SK-N-MC (cell line): ENCODE data around the gene CALN1.

ENCODE experiments used
- DNase-seq: peaks from one replicate; pipeline ENCODE4 v3.0.0-alpha.2; 2011; ENCODE audit warnings: low read depth, low spot score
- H3K27ac ChIP-seq: fragments of 200-600 bp; sonication (generic); 2 replicates; pipeline ENCODE4 v1.5.1; 2016; ENCODE audit warnings: mixed run types
- H3K36me3 ChIP-seq: fragments of 200-600 bp; sonication (generic); 2 replicates; pipeline ENCODE4 v1.6.1; 2017; ENCODE audit warnings: antibody characterized with exemption, low read length, mixed read lengths; ENCODE audit not compliant: insufficient read depth
- H3K4me3 ChIP-seq: fragments of 200-600 bp; sonication (generic); 2 replicates; pipeline ENCODE4 v1.5.1; 2016
- H3K9ac ChIP-seq: fragments of 200-600 bp; sonication (generic); 2 replicates; pipeline ENCODE4 v1.8.0; 2017; ENCODE audit warnings: mixed run types, mixed read lengths; ENCODE audit not compliant: insufficient read length
- H3K9me3 ChIP-seq: fragments of 200-600 bp; sonication (generic); 2 replicates; pipeline ENCODE4 v1.6.1; 2017; ENCODE audit warnings: low read depth, mild to moderate bottlenecking, antibody characterized with exemption, low read length, moderate library complexity, mixed read lengths
- EZH2 ChIP-seq: fragments of 200-600 bp; sonication (generic); IDR thresholded peaks from one replicate; pipeline ENCODE4 v1.6.1; 2017; ENCODE audit warnings: antibody characterized with exemption
- FOXP2 ChIP-seq: optimal IDR thresholded peaks from 2 replicates; pipeline ENCODE3; 2011; ENCODE audit warnings: mild to moderate bottlenecking, moderate library complexity; ENCODE audit not compliant: insufficient read depth; ENCODE audit errors: extremely low read length, control extremely low read depth
- POLR2AphosphoS5 ChIP-seq: IDR thresholded peaks from 2 replicates; pipeline ENCODE4 v1.6.1; 2012; ENCODE audit warnings: mild to moderate bottlenecking, low read depth, low read length, borderline replicate concordance

Gene CALN1

DNA sequence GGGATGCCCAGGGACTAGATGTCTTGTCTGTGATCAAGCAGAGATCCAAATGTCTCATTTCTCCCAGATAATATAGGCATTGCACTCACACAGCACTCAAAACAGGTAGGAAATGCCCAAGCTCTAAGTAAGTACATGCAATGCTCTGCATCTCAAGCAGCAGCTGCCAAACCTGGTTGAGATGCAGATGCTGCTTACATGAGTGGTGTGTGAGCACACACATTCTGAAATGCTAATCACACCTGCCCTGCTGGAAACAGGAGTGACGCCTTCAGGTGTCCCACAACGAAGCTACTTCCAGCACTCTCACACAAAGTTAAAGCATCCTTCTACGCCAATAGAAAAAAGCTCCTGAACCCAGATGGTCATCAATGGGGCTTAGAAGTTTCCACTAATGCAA is 132.9 kb downstream of the CALN1 start:
- no peaks in the 10 kb centered on the region for H3K9me3 ChIP-seq
- H3K4me3 ChIP-seq = no peak overlapping the region
- TF ChIP-seq POLR2AphosphoS5 (no peak), EZH2 (no peak), FOXP2 (no peak)
- DNase-seq = no peak
- no peaks in the 10 kb centered on the region for H3K36me3 ChIP-seq
- no peak overlapping the region for H3K27ac ChIP-seq
- no peak overlapping the region for H3K9ac ChIP-seq

- Histone ChIP-seq H3K27ac (no peak overlapping the region), H3K9me3 (no peaks in the 10 kb centered on the region), H3K9ac (no peak overlapping the region), H3K4me3 (no peak overlapping the region), H3K36me3 (no peaks in the 10 kb centered on the region)
- no peak for DNase-seq
- TF ChIP-seq EZH2 = no peak
- TF ChIP-seq POLR2AphosphoS5 = no peak
- TF ChIP-seq FOXP2 = no peak
These were observed 133.6 kb downstream of the CALN1 start for GRCh38 chr7:72278550-72278949.

DNA sequence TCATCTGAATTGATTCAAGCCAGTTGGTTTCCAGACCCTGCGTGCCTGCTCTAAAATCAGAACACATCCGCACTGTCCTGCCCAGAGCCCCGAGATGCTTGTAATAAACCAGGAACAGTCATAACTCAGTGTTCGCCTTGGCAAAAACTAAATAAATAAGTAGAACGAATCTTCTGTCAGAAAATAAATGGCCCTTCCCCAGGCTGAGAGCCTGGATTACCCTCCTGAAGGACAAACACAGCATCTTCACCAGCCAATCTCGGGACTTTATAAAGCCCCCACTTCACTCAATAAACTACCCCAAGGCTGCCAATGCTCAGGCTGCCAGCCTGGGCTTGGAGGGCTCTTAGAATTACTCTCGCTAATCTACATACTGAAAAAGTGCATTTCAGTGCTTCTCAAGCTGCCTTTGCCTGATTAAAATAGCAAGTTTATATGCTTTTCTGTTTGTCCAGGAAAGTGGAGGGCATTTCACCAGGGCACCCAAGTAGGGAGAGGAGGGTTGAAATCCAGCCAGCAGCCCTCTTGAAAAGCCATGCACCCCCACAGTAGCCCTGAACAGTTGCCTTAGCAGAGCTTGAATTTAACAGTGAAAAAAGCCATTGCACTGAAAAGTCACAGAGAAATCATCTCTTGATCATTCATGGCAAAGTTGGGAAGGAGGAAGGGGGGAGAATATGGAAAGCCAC is 136.6 kb downstream of the CALN1 start:
- no peak for DNase-seq
- no peak overlapping the region for H3K9ac ChIP-seq
- no peaks in the 10 kb centered on the region for H3K9me3 ChIP-seq
- no peak overlapping the region for H3K27ac ChIP-seq
- H3K4me3 ChIP-seq = no peak overlapping the region
- TF ChIP-seq POLR2AphosphoS5 (no peak), FOXP2 (no peak), EZH2 (no peak)
- no peaks in the 10 kb centered on the region for H3K36me3 ChIP-seq

GRCh38 chr7:72272479-72272878 is 139.7 kb downstream of the CALN1 start:
- Histone ChIP-seq H3K9me3 (no peaks in the 10 kb centered on the region), H3K27ac (no peak overlapping the region), H3K4me3 (no peak overlapping the region), H3K36me3 (no peaks in the 10 kb centered on the region), H3K9ac (no peak overlapping the region)
- no peak for DNase-seq
- TF ChIP-seq POLR2AphosphoS5 = no peak
- TF ChIP-seq FOXP2 = no peak
- no peak for TF ChIP-seq EZH2

DNA sequence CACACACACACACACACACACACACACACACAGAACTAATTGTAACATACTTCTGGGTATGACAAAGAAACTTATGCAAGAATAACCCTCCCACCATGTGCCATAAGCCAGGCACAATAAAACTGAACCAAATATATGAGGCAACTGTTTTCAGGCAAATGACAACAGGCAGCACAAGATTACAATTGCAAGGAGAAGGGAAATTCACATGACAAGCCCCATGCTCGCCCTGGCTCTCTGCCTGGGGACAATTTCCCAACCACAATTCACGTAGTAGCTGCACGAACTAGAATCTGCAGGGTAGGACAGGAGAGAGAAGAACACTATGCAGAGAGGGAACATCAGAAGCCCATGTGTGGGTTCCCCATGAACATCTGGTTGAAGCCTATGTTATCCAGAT is 143.3 kb downstream of the CALN1 start:
- Histone ChIP-seq H3K9me3 (no peaks in the 10 kb centered on the region), H3K4me3 (no peak overlapping the region), H3K27ac (no peak overlapping the region), H3K36me3 (no peaks in the 10 kb centered on the region), H3K9ac (no peak overlapping the region)
- DNase-seq = no peak
- no peak for TF ChIP-seq EZH2
- TF ChIP-seq FOXP2 = no peak

DNA sequence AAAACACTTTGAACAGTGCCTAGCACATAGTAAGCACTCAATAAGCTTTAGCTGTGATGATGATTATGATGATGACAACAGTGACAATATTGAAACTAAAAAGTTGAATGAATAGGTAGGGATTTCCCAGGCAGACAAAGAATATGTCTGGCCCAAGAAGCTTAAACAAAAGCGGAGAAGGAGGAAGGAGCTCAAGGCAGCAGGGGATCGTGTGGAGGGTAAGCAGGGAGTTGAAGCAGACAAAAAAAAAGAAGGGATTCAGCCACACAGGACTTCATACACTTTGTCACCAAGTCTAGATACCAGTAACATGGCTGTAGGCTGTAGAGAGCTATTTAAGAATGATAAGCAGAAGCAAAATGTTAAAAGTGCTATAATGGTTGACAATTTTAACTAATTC is 144.0 kb downstream of the CALN1 start:
- Histone ChIP-seq H3K4me3 (no peak overlapping the region), H3K36me3 (no peaks in the 10 kb centered on the region), H3K9me3 (no peaks in the 10 kb centered on the region), H3K9ac (no peak overlapping the region), H3K27ac (no peak overlapping the region)
- DNase-seq = no peak
- TF ChIP-seq POLR2AphosphoS5 (no peak), EZH2 (no peak), FOXP2 (no peak)

DNA sequence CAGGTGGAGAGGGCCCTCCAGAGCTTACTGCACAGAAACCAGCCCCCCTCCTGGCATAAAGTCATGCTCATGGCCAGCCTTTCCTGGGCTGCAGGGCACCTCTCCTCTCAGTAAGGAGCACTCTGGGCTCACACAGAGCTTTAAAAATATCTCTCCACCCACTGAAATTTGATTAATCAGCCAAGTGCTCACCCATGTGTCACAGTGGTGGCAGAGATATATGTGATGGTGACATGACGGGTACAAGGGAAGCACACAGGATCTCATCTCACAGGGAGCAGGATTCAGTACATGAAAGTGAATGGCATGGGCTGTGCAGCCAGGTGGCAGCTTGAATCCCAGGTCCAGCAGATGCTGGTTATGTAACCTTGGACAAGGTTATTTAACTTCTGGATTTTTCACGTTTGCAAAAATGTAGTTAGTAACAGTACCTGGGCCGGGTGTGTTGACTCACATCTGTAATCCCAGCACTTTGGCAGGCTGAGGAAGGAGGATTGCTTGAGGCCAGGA is 144.8 kb downstream of the CALN1 start:
- Histone ChIP-seq H3K9me3 (no peaks in the 10 kb centered on the region), H3K9ac (no peak overlapping the region), H3K4me3 (no peak overlapping the region), H3K27ac (no peak overlapping the region), H3K36me3 (no peaks in the 10 kb centered on the region)
- DNase-seq = no peak
- no peak for TF ChIP-seq POLR2AphosphoS5
- no peak for TF ChIP-seq FOXP2
- TF ChIP-seq EZH2 = no peak

GRCh38 chr7:72266771-72267170 is 145.4 kb downstream of the CALN1 start:
- Histone ChIP-seq H3K27ac (no peak overlapping the region), H3K9me3 (no peaks in the 10 kb centered on the region), H3K9ac (no peak overlapping the region), H3K36me3 (no peaks in the 10 kb centered on the region), H3K4me3 (no peak overlapping the region)
- no peak for TF ChIP-seq EZH2
- TF ChIP-seq FOXP2 = no peak
- TF ChIP-seq POLR2AphosphoS5 = no peak
- DNase-seq = no peak
